ENCODE results near the gene TMEM200B. TPM values are rescaled to one million over a fixed set of nuclear protein-coding genes. Genes with fewer than 3 reads are reported as not detected.
"Not testable (repeated sequence)": the region's sequence is repeated elsewhere in the genome, so short reads cannot be mapped to it uniquely, and the experiment has no call there.

The TMEM200B gene
- polyA plus RNA-seq, 10 donors, result 5.8 to 10.3 (median 7.7) TPM

DNA sequence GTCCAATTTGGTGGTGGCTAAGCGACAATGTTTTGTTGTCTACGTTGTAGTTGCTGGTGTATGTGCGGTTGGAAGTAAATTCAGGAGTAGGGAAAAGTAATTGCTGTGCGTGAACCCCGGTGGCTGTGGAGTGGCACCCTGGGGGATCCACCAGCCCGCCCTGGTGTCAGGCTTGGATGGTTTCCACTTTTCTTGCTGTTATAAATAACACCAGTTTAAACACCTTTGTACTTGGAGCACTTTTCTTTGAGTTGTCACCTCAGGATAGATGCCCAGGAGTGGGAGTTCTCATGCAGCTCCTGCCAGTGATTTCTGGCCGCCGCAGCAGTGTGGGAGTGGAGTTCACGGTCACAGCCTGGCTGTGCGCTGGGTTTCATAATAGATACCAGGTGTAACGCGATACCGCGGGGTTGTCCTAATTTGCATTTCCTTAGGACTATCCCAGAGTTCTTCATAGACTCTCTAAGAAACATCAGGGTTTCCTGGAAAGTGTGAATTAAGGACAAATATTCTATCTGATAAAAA lies 12.8 kb upstream of the TMEM200B start:
- peak in 2 of 3 donors; percentile 25 to 63 for DNase-seq

DNA sequence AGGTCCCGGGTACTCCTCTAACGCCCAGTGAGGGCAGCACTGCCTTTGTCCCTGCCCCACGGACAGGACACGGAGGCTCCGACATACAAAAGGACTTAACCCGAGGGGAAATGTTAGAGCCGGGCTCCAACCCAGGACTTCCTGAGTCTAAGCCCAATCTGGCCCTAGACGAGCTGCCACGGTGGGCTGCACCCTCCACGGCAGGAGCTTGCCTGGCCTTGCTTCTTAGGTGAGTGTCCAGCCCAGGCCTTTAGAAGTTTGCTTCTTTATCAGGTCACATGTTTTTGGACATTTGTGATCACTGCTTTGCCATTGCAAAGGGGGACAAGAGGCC lies 11.0 kb upstream of the TMEM200B start:
- no peak for DNase-seq

DNA sequence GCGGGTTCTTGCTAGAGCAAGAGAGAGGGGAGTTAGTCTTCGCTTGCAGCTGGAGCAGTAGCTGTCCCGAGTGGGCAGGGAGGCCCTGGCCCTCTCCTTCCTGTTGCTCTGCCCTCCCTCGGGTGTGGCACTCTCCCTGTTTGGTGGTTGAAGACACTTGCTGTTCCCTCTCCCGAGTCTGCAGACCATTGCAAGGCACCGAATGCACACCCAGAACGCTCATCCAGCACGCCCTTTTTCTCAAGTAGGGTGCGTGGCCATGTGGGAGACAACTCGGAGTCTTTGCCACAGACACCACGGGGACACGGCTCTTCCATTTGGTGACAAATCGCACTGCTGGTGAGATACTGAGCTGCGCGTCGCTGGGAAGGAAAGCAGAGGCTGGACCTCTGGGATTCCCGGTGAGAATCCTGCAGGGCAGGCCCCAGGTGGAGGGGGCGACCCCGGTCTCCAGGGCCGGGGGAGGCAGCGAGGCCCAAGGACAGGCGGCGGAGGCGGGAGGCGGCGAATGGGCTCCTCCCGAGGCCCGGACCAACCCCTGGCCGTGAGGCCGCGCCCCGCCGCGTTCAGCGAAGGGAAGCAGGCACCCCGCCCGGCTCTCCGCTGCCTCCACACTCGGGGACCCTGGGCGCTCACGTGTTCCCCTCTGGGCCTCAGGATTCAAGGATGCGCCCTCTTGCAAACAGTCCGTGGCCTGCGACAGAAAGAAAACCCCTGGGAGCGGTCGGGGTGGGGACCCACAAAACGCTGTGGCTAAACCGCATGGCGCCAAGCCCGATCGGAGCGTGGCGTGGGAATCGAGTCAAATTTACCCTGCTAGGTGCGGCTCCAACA lies 10.4 kb upstream of the TMEM200B start:
- no peak for DNase-seq

DNA sequence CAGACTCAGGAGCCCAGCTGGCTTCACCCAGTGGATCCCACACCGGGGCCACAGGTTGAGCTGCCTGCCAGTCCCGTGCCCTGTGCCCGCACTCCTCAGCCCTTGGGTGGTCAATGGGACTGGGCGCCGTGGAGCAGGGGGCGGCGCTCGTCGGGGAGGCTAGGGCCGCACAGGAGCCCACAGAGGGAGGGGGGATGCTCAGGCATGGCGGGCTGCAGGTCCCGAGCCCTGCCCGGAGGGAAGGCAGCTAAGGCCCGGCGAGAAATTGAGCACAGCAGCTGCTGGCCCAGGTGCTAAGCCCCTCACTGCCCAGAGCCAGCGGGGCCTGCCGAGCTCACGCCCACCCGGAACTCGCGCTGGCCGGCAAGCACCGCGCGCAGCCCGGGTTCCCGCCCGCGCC lies 7.4 kb upstream of the TMEM200B start:
- not testable (repeated sequence) for DNase-seq

DNA sequence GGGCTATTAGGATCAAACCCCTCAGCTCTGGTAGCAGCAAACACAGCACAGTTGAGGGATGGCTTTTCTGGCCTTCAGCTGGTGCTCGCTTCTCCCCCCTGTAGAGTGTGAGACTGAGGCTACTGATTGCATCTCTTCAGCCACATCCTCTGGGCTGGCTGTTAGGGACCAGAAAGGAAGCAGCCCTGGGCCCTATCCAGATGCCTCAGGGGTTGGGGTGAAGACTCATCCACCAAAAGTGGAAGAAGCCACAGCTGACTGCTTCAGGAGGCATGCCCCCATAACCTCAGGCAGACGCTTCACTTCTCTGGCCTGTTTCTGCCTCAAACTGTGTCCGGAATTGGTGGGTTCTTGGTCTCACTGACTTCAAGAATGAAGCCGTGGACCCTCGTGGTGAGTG lies 6.2 kb upstream of the TMEM200B start:
- no peak for DNase-seq

DNA sequence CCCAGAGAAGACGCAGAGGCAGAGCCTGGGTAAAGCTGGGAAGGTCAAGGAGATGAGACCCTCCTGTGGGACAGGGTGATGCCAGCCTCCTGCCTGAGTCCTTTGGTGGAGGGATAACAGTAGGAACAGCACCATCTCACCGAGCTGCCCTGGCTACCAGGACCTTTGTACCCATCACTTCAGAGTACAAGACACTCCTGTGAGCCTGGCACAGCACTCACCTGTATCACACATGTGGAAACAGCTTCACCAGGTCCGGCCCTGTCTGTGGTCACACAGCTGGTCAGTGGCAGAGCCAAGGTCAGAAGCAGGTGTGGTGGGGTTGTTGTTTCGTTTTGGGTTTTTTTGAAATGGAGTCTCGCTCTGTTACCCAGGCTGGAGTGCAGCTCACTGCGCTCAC lies 5.0 kb upstream of the TMEM200B start:
- no peak for DNase-seq

DNA sequence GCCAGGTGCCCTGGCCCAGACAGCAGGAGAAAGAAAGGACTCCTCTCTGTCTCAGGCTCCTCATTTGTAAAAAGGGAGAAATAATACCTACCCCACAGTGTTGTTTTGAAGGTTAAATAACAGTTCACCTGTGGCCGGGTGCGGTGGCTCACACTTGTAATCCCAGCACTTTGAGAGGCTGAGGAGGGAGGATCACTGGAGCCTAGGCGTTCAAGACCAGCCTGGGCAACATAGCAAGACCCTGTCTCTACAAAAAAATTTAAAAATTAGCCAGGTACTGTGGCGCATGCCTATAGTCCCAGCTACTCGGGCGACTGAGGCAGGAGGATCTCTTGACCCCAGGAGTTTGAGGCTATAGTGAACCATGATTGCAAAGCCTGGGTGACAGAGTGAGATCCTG lies 2.5 kb upstream of the TMEM200B start:
- DNase-seq, result no peak

DNA sequence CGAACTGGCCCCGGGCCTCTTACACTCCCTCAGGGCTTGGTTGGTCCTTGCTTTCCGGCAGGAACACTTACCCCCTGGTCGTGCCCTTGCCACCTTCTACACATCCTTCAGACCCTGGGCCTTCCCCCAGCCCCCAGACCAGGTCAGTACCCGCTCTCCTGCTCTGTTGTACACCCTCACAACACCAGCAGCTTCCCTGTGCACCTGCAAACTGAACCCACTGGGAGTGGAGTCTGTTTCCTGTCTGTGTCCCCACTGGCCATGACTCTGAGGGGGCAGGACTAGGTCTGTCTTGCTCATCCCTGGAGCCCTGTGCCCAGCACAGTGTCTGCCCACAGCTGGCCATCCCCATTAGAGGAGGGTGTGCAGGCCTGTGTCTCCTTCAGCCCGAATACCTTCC lies 2.1 kb upstream of the TMEM200B start:
- DNase-seq, result no peak

DNA sequence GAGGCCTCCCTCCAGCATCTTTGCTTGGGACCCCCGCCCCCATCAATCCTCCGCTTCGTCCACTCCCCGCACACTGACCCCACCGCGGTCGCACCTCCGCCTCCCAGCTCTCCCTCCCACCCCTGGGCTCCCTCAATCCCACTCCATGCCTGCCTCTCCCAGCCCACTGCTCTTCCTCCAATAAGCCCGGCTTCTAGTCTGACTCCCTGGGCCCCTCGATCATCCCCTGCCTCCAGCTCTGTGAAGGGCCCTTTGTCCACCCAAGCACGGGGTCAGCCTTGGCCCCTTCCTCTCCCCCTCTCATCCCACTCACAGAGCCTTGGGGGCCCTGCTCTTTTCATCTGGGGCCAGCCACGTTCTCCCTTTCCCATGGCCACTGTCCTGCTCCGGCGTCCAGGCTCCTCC lies 1.5 kb upstream of the TMEM200B start:
- DNase-seq, result no peak

DNA sequence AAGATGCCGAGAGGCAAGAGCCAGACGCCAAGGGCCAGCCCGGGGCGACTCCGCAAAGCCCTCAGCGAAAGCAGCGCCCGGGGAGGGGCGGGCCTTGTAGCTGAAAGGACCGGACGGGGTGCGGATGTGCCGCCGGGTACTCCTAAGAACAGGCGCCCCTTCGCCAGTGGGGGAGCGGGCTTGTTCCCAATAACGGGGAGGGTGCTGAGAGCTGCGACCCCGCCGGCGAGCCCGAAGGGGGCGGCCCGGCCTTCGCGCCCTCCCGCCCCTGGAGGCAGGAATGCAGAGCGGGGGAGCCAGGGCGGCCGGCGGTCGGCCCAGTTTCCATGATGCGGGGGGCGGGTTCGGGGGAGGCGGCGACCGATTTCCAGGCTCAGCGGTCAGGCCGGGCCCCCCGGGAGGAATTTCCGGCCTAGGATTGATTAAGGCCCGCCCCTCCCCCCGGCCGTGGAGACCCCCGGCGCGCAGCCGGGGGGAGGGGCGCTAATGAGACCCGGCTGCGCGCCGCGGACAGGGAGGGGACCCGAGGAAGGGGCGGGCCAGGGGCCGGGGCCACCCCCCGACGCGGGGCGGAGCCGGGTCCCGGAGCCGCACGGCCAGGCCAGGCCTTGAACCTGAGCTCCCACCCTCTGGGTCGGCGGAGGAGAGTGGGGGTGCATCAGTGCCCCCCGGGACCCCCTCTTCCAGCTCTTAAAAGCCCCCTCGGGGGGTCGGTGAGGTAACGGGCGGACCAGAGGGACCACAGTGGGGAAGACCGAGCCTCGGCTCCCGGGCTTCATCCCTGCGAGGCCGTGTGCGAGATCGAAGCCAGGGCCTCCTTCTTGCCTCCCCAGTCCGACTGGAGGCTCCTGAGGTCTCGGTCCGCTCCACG lies 898 bp upstream of the TMEM200B start:
- DNase-seq, result peak; percentile 85 to 97 (median 93)

DNA sequence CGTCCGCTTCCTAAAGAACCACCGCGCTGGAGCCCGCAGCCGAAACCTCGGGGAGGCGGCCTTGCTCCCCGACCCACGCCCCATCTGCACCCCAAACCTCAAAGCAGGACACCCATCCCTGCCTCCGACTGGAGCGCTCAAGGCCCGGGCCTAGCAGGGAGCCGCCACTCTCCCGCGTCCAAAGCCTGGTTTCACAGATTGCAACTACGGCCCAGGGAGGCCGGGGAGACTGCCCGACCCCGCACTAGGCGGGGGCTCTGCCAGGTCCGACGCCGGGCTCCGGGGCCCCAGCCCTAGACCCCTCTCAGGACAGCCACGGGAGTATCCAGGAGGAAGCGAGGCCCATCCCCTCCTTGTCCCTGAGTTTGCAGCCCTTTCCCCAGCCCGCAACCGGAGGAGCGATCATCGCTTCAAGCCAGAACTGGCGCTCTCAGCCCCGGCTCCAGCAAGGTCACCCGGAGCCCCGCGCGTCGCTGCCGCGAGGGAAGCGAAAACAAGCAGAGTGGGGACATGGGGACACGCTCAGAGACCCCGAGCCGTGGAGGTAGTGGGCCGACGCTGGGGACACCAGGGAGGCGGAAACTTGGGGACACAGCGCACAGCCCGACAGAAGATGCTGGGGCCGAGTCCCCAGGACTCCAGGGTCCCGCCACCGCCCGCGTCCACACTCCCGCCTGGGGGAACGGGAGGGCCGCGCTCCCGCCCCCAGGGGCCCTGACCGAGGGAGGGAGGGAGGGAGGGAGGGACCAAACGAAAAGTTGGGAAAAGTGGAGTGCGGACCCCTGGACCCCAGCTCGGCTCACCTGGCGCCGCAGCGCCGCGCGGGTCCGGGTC lies 433 bp downstream of the TMEM200B start:
- DNase-seq, result peak in 2 of 3 donors; percentile 49 to 91

DNA sequence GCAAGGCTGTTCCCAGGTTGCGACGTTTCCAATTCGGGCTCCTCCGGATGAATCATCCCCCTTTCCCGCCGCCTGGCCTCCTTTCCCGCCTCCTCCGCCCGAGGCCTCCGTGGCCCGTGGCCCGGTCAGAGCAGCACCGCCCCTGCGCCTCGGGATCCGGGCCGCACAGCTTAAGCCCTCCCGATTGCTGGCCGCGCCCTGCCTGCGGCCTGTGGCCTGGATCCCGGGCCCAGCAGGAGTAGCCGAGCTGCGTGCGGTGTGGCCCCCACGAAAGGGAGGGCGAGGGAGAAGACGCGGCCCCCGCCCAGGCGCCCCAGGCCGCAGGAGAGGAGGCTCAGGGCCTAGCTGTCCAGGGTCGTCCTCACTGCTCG lies 1.0 kb downstream of the TMEM200B start:
- peak in 2 of 3 donors; percentile 61 to 80 for DNase-seq

DNA sequence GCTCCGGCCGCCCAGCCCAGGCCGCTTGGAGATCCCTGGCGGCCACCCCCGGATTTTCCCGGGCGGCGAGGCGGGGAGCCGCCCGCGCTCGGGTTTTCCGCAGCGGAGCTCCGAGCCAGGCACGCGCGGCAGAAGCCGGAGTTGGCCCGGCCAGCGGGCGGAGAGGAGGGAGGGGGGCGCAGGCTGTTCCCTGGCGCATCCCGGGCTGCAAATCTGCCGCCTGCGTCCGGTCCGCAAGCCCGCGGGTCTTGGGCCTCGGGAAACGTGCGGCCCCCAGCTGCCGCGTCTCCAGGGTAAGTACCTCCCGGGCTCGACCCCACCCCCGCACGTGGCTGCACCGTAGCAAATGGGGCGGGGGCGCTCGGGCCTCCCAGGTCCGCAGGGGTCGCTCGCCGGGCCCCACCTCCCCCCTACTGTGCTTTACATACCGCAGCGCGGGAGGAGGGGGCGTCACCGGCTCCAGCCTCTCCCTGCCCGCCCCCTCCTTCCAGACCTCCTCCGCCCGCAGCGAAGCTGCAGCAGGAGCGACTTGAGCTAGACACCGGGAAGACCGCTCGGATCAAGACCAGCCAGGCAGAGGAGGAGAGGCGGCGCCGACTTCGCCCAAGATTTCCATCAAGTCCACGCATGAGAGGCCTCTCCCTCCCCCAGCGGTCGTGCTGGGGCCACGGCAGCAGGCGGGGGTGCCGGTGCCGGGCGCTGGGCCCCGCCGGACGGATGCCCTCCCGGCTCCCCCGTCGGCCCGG lies 1.6 kb downstream of the TMEM200B start:
- peak in 2 of 3 donors; percentile 65 to 90 for DNase-seq

DNA sequence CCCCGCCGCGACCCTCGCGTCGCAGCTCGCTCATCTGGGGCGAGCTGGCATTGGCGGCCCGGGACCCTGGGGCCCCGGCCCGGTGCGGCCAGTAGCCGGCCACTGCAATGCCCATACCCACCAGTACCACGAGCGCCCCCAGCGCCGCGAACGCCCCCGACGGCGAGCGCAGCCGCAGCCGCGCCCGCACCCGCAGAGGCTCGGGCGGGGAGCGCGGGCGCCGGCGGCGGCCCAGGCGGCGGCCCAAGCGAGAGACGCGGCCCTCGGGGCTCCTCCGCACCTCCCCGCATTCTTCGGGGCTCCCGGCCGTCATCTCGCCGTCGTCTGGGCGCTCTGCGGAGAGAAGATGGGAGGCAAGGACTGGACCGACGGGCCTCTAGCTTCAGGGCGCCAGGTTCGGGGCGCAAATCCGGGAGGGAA lies 2.2 kb downstream of the TMEM200B start:
- no peak for DNase-seq

DNA sequence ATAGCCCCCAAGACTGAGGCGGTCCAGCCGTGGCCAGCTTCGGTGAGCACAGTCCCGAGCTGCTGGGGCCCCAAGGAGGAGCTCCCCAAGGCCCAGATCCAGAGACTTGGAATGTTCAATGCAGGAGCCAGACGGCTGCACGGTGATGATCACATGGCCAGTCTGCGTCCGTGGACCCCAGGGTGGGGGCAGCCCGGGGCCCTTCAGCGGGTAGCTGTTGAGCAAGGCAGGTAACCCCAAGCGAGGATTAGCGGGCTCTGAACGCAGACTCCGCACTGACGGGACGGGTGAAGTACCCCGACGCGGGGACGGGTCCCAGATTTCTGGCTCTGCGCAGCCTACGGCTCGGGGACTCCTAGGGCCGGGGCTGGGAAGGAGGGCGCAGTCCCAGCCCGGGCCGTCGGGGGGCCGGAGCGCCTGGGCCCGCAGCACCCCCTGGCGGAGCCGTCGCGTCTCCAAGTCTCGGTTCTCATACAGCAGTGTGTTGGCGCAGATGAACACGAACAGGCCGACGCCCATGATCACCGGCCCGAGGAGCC lies 2.7 kb downstream of the TMEM200B start:
- peak in 2 of 3 donors; percentile 60 to 85 for DNase-seq

DNA sequence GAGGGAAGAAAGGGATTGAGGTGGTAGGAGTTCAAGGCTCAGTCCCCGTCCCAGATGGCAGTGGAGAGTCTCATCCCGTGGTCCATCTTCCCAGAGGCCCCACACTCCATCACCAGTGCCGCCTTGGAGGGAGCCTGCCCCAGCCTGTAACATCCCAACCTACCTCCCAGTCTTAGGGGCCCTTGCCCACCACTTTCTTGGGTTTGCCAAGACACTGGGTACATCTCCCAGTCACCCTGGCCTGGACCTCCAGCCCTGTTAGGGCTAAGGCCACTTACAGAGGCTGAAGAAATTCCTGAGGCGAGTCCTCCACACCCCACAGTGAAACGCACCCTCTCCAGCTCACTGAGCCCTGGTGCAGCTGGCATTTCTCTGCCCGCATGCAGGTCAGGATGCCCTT lies 3.3 kb downstream of the TMEM200B start:
- no peak for DNase-seq

DNA sequence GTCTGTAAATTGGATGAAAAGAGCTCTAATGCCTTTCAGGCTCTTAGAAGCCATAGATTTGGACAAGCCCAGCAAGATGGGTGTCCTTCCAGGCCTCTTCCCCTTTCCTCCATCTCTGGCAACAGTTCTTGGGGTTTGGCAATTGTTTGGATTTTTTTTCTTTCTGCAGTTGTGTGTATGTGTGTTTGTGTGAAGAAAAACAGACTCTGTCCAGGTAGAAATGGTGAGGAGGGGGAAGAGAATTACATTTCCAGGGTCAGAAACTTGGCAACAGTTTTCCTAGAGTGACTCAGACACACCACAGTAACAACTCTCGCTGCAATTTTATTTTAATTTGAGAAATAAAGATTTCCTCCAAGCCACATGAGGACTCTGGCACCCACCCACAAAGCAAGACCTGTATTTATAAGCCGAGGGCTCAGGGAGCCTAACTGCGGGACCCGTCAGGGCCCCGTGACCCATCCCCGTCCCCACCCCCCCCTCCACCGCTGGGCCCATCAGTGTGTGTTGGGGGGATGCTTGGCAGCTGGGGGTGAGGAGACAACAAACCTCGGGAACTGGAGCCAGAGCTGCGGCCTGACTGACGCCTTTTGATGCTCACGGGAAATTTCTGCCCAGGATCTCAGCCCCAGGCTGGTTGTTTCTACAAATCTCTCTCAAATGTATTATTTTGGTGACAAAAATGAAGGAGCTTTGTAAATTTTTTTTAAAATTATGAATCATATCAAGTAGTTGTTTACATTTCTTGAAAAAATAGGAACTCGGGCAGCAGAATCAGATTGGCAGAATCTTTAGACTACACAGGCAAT lies 4.4 kb downstream of the TMEM200B start:
- peak in 2 of 3 donors; percentile 42 to 57 for DNase-seq

DNA sequence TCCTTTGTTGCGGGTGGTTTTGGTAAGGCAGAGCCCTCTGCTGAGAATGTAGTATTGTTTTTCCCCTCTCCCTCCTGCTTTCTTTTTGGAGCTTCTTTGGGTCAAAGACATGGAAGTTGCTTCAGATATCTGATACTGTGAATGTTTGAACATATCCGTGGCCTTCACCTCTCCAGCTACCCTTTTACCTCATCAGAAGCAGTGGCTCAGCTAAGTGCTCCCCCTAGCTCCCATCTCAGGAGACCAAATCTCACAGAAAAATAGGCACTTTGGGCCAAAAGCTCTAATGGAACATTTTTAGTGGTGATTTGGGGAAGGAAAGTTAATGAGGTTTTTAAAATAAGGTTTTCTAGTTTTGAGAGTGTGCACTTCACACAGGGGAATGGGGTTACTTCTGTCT lies 6.3 kb downstream of the TMEM200B start:
- DNase-seq, result no peak

DNA sequence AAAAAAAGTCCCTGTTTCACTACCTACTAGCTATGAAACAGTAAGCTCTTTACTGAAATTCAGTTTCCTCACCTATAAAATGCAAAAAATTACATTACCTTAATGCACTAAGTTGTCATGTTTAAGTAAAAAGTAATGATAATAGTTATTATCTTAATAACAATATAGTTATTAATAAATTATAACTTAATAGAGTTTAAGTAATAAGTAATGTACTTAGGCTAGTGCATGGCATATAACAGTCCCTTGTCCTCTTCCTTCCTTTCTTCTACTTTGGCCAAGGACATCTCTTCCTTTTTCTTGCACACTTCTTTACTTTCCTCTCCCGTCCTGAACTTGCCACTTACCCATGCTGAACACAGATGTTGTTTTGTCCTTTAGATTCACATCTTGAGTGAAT lies 9.0 kb downstream of the TMEM200B start:
- DNase-seq, result no peak

Measured in muscle of back (tissue), 11 donors.